GM11168 (cell line): ENCODE data around the gene CXADR.
"Not testable (repeated sequence)": the region's sequence is repeated elsewhere in the genome, so short reads cannot be mapped to it uniquely, and the experiment has no call there.

Experiments used
- in situ Hi-C: fragments of 300-500 bp; cut with MboI; formaldehyde crosslinking; loops from one replicate; pipeline ENCODE4 v1.12.0; 2022; ENCODE audit warnings: low sequenced_read_pairs; ENCODE audit not compliant: unreplicated experiment

Gene CXADR

DNA sequence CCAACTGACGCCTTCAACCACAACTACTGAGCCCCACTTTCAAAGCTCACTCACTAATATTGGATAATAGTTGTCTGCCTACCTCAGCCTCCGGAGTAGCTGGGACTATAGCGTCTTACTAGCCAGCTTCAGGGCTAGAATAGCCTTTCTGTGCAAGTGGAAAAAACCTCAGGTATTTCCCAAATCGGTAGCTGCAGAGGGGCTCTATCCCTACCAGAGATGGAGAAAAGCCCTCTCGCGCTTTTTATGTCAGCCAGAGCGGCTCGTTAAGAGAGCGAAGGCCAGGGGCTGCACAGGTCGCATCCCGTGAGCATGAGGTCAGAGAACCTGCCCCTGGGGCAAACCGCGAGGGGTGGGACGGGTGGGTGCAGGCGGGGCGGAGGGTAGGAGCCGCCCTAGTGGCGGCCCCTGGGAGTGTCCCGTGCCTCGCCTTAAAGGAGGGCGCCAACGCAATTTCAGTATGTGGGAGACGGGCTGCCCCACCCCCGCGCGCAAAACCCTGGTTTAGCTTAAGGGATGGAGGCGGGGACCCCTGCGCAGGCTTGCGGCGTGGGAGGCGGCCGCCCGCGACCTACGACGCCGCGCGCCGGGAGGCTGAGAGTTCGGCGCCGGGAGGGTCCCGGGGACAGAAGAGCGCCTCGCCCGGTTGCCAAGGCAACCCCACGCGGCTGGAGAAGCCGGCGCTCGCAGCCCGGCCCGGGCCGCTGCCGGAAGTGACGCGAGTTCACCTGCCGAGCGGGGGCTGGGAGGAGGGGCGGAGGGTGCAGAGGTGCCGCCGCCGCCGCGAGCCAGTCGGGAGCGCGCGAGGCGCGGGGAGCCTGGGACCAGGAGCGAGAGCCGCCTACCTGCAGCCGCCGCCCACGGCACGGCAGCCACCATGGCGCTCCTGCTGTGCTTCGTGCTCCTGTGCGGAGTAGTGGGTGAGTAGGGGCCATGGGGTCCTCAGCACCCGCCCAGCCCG, at the start of gene CXADR:
TSS of gene CXADR (plus strand) at position 791 of the 961 bp plus-strand sequence. CDS start at position 878, 87 bp downstream.
- in situ Hi-C loops = no loop called here

DNA sequence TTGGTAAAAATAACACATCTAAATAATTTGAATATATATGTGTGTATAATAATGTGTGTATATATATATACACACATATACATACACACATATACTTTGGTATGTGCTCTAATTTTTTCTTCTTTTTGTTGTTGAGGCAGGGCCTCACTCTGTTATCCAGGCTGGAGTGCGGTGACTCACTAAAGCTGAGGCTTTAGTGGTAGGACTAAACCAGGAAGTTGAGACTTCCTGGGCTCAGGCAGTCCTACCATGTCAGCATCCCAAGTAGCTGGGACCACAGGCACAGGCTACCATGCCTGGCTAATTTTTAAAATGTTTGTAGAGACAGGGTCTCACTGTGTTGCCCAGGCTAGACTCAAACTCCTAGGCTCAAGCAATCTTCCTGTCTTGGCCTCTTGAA, 46.7 kb upstream of the CXADR start:
- in situ Hi-C loops = no loop called here

DNA sequence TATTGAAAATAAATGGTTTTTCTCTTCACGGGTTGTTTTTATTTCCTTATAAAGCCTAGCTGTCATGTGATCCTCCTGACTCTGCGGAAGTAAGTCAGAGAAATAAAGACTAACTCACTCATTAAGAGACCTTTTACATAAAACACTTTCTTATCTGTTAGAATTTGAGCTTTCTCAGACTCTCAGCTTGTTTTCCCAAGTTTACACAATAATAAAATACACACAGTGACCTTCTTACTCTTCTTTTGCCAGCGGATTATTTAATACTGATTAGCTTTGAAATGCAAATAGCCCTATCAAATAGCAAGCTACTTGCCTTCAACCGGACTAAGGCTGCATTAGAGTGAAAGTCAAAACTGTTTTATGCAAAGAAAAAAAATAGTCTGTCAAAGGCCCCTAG, 45.5 kb upstream of the CXADR start:
- in situ Hi-C loops = no loop called here

DNA sequence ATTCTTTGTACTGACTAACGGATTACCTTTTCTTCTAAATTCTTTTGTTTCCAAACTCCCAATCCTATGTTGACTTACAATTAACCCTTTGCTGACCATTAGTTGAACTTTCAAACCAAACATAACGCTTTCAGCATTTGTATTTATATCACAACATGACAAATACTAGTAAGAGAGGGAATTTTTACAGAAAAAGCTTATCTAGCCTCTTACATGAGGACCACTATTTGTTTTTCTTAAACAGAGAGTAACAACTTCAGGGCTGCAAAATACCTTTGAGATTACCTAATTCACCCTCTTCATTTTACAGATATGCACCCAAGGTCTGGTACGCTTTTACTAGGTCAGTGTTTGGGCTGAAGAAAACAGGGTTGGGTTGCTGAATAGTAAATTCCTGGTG, 45.0 kb upstream of the CXADR start:
- in situ Hi-C loops = no loop called here

DNA sequence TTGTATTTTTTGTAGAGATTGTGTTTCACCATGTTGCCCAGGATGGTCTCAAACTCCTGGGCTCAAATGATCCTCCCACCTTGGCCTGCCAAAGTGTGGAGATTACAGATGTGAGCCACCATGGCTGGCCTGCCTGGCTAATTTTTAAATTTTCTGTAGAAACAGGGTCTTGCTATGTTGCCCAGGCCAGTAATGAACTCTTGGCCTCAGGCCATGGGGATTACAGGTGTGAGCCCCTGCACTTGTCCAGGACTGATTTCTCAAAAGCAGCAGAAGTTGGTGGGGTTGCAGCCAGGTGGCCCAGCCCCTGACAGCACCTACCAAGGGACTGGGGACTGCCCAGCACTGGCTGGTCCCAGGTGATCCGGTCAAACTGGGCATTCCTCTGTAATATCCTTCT, 44.1 kb upstream of the CXADR start:
- in situ Hi-C loops = no loop called here

DNA sequence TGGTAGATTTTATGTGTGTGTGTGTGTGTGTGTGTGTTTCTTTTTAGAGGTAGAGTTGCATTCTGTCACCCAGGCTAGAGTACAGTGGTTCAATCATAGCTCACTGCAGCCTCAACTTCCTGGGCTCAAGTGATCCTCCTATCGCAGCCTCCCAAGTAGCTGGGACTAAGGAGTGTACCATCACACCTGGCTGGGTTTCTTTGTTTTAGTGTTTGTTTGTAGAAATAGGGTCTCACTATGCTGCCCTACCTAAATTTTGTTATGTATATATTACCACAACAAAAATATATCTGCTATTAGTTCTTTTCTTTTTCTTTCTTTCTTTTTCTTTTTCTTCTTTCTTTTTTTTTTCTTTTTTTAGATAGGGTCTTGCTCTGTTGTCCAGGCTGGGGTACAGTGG, 43.1 kb upstream of the CXADR start:
- in situ Hi-C loops = no loop called here

DNA sequence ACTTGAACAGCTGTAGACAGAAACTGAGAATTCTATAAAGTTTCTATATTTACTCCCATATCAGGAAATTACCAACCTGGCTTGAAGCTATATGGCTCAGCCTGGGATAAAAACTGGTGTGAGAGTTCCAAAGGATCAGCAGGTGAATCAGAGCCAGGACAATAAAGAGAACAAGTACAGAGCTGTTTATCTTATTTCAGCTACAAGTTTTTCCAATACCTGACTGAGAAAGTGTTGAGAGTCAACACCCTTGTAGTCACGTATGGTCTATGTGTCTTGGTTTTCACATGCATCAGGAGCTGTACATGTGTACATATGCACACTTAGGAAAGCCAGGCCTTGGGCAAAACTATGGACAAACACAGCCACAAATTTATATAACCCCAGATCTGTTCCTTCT, 40.7 kb upstream of the CXADR start:
- in situ Hi-C loops = no loop called here

DNA sequence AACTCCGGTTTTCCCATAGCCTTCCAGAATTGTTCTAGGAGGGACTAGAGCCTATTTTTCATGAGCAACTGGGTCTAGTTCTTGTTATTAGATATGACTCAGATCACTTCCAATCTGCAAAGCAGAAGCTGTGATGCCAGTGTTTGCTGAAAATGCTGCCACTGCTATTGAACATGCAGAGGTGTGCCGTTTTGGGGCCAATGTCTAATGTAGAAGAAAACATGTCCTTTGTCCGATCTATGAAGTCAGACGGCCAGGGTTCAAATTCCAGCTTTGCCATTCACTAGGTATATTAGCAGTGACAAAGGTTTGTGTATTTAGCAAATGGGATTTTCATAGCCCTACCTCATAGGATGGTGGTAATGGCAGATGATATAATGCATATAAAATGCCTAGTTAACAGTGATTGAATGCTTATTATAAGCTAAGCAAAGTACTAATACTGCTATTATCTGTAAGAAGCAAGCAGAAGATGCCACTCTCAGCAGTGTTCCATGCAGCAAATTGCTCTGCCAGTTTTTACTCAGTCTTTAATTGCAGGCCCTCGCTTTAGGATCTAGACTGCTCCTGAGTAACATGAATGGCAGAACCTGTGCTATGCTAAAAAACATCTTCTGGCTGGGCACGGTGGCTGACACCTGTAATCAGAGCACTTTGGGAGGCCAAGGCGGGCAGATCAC, 40.1 kb upstream of the CXADR start:
- in situ Hi-C loops = no loop called here

DNA sequence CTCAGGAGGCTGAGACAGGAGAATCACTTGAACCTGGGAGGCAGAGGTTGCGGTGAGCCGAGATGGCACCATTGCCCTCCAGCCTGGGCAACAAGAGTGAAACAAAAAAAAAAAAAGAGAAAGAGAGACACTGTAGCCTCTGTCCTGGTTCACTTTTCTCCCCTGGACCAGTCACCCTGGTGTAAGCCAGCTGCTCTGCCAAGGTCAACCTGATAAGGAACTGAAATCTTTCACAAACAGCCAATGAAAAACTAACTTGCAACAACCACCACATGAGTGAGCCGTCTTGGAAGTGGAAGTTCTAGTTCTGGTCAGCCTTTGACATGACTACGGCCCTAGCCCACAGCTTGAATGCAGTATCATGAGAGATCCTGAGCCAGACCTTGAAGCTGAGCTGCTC, 36.8 kb upstream of the CXADR start:
- in situ Hi-C loops = no loop called here

DNA sequence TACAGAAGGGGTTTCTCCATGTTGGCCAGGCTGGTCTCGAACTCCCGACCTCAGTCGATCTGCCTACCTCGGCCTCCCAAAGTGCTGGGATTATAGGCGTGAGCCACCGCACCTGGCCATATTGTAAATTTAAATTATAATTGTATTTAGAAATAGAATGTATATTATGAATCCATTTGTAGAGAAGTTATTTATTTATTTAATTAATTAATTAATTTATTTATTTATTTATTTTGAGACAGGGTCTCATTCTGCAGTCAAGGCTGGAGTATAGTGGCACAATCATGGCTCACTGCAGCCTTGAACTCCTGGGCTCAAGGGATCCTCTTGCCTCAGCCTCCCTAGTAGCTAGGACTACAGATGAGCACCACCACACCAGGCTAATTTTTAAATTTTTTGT, 34.7 kb upstream of the CXADR start:
- in situ Hi-C loops = not testable (repeated sequence)

DNA sequence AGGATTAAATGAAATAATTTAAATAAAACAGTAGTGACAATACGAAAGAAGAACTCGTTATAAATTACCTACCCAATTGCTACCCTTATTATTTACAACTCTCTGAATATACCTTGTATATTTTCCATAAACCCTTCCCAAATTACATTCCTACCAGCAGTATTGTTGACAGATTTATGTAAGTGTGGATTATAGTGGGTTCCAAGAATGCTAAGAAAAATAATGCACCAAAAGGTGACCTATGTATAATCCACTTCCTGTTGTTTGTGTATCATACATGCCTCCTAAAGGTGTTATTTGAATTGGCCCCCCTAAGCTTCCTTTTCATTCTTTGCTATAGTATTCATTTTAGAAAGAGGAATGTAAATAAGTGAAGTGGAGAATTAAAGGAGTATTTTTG, 33.2 kb upstream of the CXADR start:
- in situ Hi-C loops = no loop called here

DNA sequence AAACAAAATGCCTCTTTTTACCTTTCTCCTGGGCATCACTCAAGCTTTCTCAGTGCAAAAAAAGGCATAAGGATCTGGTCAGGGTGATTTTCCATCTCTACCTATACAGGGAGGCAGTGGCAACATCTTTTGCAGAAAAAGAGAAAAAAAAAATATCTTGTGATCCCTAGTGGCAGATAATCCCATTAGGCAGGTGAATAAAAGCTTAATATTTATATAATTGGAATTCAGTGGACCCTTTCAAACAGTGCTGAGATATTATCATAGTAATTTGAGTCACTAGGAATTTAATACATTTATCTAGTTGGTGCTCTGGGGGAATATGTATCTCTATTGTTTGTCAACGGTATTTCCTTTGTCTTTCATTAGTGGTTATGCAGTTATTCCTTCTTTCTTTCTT, 29.9 kb upstream of the CXADR start:
- in situ Hi-C loops = no loop called here

DNA sequence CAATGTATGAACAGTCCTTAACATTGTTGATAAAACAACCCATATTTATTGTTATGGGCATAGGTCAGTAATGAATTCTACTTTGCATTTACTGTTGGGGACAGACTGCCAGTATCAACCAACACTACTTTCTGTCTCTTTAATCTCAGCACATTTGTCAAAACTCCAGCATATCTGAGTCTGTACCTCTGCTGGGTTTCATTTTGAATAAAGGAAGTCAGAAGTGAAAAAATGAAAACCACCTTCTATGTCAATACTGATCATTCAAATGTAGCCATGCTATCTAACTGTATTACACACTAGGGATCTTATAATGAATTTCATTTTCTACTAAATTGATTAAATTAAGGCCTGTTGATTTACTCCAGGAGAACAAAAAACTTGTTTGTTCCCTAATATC, 24.2 kb upstream of the CXADR start:
- in situ Hi-C loops = no loop called here

DNA sequence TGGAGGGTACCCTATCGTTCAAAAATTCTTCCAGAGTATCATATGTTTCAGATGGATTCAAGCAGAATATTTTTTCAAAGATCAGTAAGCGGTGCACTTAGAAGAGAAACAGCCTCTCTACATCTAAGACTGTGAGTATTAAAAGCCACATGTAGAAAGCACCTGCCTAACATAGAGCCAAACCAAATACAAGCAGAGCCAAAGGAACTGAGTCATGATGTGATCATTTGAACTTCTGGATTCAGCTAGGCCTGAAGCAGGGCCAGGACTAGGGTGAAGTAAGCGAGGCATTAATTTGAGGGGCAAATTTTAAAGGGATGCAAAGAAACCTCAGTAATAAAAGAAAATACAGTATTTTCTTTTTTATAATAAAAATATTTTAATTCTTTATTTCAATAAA, 23.3 kb upstream of the CXADR start:
- in situ Hi-C loops = not testable (repeated sequence)

DNA sequence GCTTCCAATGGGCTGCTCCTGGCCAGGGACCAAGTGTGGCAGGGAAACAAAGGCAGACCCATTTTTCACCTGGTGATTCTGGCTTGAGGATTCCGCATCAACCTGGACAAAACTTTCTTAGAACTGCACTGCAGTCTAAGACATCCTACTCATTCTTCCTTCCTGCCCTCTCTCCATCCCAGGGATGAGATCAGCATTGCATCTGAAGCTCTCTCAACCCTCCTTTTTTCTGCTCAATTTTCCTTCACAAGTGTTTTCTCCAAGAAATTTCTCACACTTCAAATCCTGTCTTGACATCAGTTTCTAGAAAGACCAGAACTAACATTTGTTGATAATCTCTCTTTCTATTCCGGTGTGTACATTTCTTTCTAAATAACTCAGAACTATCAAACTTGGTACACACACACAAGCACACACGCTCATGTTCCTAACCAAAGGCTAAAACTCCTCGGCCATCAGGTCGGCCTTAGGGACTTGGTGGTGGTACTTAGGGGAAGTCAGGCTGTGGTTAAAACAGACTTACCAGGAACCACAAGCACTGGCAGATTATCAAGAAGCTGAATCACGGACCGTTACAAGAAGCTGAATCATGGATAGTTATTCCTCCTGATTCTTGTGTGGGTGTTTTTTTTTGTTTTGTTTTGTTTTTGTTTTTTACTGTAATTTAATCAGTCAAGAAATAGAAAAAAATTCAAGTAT, 21.0 kb upstream of the CXADR start:
- in situ Hi-C loops = no loop called here

DNA sequence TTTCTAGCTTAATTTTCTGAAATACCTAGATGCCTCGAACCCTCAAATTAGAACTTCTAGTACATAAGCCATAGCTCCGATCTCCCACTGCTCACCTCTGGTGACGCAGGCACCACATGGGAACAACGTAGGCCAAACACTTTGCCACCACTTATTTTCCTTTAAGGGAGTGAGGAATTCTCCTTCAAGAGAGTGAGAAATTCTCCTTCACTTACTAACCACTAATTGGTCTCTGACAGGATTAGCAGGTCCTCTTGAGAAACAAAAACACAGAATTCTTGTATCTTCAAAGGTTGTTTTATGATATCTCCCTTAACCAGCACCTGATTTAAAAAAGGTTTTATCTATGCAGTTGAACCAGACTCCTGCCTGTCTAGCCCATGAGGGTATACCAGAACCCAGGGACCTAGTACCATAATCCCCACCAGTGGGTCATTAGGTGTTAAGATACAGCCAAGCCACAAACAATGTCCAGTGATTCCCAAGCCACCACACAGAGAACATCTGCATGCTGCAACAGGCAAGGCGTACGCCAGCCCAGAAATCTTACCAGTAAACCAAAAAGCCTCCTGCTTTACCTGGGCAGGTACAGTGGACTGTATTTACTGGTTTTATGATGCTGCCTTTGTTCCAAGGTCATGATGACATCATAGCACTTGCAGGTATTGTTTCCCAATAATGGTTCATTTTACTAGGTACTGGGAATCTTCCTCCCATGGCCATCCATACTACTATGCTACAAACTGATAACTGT, 20.3 kb upstream of the CXADR start:
- in situ Hi-C loops = no loop called here

DNA sequence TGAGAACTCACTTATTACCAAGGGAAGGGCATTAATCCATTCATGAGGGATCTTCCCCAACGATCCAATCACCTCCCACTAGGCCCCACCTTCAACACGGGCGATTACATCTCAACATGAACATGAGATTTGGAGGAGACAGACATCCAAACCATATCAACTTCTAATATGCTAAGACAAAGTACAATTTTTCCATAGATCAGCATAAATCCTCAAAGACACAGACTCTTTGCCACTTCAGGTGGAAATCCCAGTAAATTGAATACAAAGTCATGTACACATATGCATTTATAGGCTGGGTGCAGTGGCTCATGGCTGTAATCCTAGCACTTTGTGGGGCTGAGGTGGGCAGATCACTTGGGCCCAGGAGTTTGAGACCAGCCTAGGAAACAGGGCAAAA, 18.8 kb upstream of the CXADR start:
- in situ Hi-C loops = no loop called here

DNA sequence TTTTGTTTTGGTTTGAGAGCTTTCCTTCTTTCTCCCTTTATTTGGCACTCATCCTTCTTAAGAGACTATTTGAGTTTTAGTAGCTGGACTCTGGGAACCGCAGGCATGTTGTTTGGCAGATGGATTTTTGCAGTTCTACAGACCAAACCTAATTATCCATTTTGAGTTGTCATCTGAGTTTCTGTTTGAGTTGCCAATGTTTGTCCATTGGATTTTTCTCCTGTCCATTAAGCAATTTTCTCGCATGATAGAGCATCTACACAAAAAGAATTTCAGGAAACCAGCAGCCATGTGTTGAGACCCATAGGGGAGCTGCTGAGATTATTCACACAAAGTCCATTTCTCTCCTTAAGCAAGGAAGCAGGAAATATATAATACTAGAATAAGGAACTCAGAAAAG, 17.2 kb upstream of the CXADR start:
- in situ Hi-C loops = no loop called here

DNA sequence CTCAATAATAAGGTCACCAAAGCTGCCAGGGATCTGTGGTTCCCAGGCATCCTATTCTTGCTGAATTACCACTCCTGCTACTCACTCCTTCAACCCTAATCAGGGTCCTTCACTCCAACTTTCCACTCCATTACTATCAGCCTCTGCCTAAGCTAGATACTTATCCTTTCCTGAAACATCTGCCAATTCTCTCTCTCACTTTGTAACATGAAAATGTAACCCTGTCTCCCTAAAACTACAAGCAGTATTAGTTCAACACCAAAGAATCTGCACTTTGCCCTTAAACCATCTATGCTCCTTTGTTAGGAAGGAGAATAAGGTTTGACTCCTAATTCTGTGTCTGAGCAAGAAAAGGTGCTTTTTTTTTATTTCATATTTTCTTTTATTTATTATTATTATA, 15.5 kb upstream of the CXADR start:
- in situ Hi-C loops = no loop called here

DNA sequence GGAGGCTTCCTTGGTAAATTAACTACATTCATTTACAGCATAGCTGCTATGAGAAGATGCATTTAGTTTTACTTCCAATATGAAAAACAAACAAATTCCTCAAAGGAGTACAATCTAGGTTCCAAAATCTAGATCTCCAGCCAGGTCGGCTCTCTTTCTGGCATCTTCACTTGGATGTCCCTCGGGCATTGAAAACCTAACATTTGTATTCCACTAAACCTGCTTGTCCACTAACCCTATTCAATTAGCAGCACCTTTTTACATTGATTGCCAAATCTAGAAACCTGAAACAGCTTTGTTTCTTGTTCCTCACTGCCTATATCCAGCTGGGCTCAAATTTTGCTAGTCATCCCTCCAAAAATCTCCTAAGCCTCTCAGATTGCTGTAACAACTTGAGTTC, 14.3 kb upstream of the CXADR start:
- in situ Hi-C loops = no loop called here
